ENCODE data around the gene ZNF331. TPM values are rescaled to one million over a fixed set of nuclear protein-coding genes. Genes with fewer than 3 reads are reported as not detected.

Gene ZNF331
- total RNA-seq, 1 experiment from 2014 or later = 56.7 TPM

DNA sequence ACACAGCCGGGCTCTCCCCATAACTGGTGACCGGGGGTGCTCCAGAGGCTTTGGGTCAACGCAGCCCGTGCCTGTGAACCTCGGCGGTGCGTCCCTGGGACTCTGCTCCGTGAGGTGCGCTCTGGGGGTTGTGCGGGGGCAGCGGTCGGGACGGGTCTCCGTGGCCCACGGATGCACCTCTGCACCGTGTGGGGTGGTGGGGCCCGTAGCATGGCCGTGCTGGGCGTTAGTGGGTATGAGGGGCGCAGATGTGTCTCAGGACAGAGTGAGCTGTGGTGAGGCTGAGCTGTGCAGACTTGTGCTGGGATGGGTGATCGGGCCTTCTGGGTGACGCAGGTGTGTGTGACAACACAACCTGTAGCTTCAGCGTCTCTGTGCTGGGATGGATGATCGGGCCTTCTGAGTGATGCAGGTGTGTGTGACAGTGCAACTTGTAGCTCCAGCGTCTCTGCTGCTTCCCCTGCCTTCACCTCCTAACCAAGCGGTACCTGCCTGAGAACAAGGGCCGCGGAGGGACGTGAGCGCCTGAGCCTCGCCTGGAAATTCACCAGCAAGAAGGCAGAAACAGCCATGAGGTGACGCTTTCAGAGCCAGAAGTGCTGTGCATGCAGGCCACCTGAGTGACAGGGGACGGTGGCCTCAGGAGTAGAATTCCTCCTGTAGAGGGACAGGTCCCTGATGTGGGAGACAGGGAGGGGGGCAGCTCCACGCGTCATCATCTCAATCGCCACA, 599 bp downstream of the ZNF331 start:
- H3K9me3 Mint-ChIP-seq = no peaks in the 10 kb centered on the region
- TF ChIP-seq, protein P1, sequence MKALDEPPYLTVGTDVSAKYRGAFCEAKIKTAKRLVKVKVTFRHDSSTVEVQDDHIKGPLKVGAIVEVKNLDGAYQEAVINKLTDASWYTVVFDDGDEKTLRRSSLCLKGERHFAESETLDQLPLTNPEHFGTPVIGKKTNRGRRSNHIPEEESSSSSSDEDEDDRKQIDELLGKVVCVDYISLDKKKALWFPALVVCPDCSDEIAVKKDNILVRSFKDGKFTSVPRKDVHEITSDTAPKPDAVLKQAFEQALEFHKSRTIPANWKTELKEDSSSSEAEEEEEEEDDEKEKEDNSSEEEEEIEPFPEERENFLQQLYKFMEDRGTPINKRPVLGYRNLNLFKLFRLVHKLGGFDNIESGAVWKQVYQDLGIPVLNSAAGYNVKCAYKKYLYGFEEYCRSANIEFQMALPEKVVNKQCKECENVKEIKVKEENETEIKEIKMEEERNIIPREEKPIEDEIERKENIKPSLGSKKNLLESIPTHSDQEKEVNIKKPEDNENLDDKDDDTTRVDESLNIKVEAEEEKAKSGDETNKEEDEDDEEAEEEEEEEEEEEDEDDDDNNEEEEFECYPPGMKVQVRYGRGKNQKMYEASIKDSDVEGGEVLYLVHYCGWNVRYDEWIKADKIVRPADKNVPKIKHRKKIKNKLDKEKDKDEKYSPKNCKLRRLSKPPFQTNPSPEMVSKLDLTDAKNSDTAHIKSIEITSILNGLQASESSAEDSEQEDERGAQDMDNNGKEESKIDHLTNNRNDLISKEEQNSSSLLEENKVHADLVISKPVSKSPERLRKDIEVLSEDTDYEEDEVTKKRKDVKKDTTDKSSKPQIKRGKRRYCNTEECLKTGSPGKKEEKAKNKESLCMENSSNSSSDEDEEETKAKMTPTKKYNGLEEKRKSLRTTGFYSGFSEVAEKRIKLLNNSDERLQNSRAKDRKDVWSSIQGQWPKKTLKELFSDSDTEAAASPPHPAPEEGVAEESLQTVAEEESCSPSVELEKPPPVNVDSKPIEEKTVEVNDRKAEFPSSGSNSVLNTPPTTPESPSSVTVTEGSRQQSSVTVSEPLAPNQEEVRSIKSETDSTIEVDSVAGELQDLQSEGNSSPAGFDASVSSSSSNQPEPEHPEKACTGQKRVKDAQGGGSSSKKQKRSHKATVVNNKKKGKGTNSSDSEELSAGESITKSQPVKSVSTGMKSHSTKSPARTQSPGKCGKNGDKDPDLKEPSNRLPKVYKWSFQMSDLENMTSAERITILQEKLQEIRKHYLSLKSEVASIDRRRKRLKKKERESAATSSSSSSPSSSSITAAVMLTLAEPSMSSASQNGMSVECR (CRISPR knock-in tag; IDR thresholded peaks at IDR 0.05; ENCODE audit: borderline replicate concordance) = peak; percentile 21; the same call in 1 of the 2 replicates
- TF ChIP-seq CBFB (CRISPR knock-in tag; IDR thresholded peaks at IDR 0.05; ENCODE audit: low read depth) = no peak
- TF ChIP-seq NFYB (CRISPR knock-in tag; conservative IDR thresholded peaks at IDR 0.05; ENCODE audit: low read depth) = no peak
- ATAC-seq = peak; percentile 4; the same call in 1 of the 2 replicates
- ChIA-PET POLR2A (no interaction called here), CTCF (interaction anchor here (0.7 to 0.8 kb wide), 2 partner anchors 18 to 254 kb away, joined by 3 to 4 read pairs; no protein-coding TSS in a partner anchor)
- peaks cover 42% of the 10 kb centered on the region for H3K36me3 Mint-ChIP-seq
- H3K4me3 Mint-ChIP-seq = peak overlapping the region; percentile 92
- H3K27me3 Mint-ChIP-seq (ENCODE audit: low read depth) = no peaks in the 10 kb centered on the region
- no peak for DNase-seq (ENCODE audit: low spot score)
- H3K27ac Mint-ChIP-seq = peak overlapping the region; percentile 94
- peaks cover 5% of the 10 kb centered on the region; the same call in 1 of the 2 replicates for H3K4me1 Mint-ChIP-seq

DNA sequence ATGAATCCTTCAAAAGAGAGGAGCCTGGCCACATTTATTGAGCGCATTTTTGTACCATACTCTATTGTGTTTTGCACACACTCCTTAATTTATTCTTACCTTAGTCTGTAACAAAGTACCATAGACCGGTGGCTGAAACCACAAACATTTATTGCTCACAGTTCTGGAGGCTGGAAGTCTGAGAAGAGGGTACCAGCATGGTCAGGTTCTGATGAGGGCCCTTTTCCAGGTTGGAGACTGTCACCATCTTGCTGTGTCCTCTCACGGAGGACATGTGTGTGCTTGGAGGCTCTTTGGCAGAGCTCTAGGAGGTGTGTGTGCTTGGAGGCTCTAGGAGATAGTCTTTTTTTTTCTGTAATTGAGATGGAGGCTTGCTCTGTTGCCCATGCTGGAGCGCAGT, 2.1 kb downstream of the ZNF331 start:
- peaks cover 46% of the 10 kb centered on the region for H3K36me3 Mint-ChIP-seq
- TF ChIP-seq, protein P2, sequence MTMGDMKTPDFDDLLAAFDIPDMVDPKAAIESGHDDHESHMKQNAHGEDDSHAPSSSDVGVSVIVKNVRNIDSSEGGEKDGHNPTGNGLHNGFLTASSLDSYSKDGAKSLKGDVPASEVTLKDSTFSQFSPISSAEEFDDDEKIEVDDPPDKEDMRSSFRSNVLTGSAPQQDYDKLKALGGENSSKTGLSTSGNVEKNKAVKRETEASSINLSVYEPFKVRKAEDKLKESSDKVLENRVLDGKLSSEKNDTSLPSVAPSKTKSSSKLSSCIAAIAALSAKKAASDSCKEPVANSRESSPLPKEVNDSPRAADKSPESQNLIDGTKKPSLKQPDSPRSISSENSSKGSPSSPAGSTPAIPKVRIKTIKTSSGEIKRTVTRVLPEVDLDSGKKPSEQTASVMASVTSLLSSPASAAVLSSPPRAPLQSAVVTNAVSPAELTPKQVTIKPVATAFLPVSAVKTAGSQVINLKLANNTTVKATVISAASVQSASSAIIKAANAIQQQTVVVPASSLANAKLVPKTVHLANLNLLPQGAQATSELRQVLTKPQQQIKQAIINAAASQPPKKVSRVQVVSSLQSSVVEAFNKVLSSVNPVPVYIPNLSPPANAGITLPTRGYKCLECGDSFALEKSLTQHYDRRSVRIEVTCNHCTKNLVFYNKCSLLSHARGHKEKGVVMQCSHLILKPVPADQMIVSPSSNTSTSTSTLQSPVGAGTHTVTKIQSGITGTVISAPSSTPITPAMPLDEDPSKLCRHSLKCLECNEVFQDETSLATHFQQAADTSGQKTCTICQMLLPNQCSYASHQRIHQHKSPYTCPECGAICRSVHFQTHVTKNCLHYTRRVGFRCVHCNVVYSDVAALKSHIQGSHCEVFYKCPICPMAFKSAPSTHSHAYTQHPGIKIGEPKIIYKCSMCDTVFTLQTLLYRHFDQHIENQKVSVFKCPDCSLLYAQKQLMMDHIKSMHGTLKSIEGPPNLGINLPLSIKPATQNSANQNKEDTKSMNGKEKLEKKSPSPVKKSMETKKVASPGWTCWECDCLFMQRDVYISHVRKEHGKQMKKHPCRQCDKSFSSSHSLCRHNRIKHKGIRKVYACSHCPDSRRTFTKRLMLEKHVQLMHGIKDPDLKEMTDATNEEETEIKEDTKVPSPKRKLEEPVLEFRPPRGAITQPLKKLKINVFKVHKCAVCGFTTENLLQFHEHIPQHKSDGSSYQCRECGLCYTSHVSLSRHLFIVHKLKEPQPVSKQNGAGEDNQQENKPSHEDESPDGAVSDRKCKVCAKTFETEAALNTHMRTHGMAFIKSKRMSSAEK (CRISPR knock-in tag; IDR thresholded peaks at IDR 0.05; ENCODE audit: borderline replicate concordance) = no peak
- TF ChIP-seq ZNF423 (CRISPR knock-in tag; IDR thresholded peaks at IDR 0.05) (no peak), TEAD4 (CRISPR knock-in tag; IDR thresholded peaks at IDR 0.05) (no peak)
- ChIA-PET POLR2A (no interaction called here), CTCF (no interaction called here)
- no peaks in the 10 kb centered on the region for H3K27me3 Mint-ChIP-seq (ENCODE audit: low read depth)
- no peaks in the 10 kb centered on the region for H3K9me3 Mint-ChIP-seq
- H3K4me1 Mint-ChIP-seq = peaks cover 5% of the 10 kb centered on the region; the same call in 1 of the 2 replicates
- DNase-seq (ENCODE audit: low spot score) (no peak), ATAC-seq (no peak)
- H3K4me3 Mint-ChIP-seq = no peak overlapping the region
- no peak overlapping the region for H3K27ac Mint-ChIP-seq

GRCh38 chr19:53541971-53542370, 4.0 kb downstream of the ZNF331 start:
- ATAC-seq (no peak), DNase-seq (ENCODE audit: low spot score) (no peak)
- ChIA-PET CTCF (no interaction called here), POLR2A (no interaction called here)
- no peaks in the 10 kb centered on the region for H3K27me3 Mint-ChIP-seq (ENCODE audit: low read depth)
- no peaks in the 10 kb centered on the region for H3K9me3 Mint-ChIP-seq
- no peak overlapping the region for H3K27ac Mint-ChIP-seq
- peaks cover 5% of the 10 kb centered on the region; the same call in 1 of the 2 replicates for H3K4me1 Mint-ChIP-seq
- H3K4me3 Mint-ChIP-seq = no peak overlapping the region
- H3K36me3 Mint-ChIP-seq = peaks cover 40% of the 10 kb centered on the region
- no peak for TF ChIP-seq GABPB1 (CRISPR knock-in tag; IDR thresholded peaks at IDR 0.05)
- TF ChIP-seq MAX (CRISPR knock-in tag; IDR thresholded peaks at IDR 0.05) = no peak
- no peak for TF ChIP-seq NFATC4 (CRISPR knock-in tag; IDR thresholded peaks at IDR 0.05)
- TF ChIP-seq USF1 (CRISPR knock-in tag; IDR thresholded peaks at IDR 0.05) = no peak
- no peak for TF ChIP-seq TEAD1 (CRISPR knock-in tag; IDR thresholded peaks at IDR 0.05)
- TF ChIP-seq E2F4 (CRISPR knock-in tag; IDR thresholded peaks at IDR 0.05; ENCODE audit: borderline replicate concordance, low read depth) = no peak
- TF ChIP-seq ZNF416 (CRISPR knock-in tag; IDR thresholded peaks at IDR 0.05) = no peak
- TF ChIP-seq, protein P3, sequence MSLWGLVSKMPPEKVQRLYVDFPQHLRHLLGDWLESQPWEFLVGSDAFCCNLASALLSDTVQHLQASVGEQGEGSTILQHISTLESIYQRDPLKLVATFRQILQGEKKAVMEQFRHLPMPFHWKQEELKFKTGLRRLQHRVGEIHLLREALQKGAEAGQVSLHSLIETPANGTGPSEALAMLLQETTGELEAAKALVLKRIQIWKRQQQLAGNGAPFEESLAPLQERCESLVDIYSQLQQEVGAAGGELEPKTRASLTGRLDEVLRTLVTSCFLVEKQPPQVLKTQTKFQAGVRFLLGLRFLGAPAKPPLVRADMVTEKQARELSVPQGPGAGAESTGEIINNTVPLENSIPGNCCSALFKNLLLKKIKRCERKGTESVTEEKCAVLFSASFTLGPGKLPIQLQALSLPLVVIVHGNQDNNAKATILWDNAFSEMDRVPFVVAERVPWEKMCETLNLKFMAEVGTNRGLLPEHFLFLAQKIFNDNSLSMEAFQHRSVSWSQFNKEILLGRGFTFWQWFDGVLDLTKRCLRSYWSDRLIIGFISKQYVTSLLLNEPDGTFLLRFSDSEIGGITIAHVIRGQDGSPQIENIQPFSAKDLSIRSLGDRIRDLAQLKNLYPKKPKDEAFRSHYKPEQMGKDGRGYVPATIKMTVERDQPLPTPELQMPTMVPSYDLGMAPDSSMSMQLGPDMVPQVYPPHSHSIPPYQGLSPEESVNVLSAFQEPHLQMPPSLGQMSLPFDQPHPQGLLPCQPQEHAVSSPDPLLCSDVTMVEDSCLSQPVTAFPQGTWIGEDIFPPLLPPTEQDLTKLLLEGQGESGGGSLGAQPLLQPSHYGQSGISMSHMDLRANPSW (CRISPR knock-in tag; conservative IDR thresholded peaks at IDR 0.05; ENCODE audit: low read depth) = no peak
- TF ChIP-seq, protein P4, sequence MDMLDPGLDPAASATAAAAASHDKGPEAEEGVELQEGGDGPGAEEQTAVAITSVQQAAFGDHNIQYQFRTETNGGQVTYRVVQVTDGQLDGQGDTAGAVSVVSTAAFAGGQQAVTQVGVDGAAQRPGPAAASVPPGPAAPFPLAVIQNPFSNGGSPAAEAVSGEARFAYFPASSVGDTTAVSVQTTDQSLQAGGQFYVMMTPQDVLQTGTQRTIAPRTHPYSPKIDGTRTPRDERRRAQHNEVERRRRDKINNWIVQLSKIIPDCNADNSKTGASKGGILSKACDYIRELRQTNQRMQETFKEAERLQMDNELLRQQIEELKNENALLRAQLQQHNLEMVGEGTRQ (CRISPR knock-in tag; IDR thresholded peaks at IDR 0.05) = no peak

Data from WTC11 (cell line).